HG03060 (cell line): Measurements from ENCODE around the gene HIRA.

Experiments
- ATAC-seq: cut with Tn5 transposase; IDR thresholded peaks from one replicate; pipeline ENCODE4 v1.9.1; 2021; ENCODE audit warnings: low read depth, moderate number of reproducible peaks; ENCODE audit not compliant: unreplicated experiment

HIRA gene

GRCh38 chr22:19359554-19360299 is 71.8 kb downstream of the HIRA start:
- ATAC-seq, result no peak

- no peak for ATAC-seq
Measured at GRCh38 chr22:19358703-19359553, 72.6 kb downstream of the HIRA start.

- no peak for ATAC-seq
Measured at GRCh38 chr22:19358195-19358594, 73.3 kb downstream of the HIRA start.

- no peak for ATAC-seq
Measured at GRCh38 chr22:19357270-19358105, 74.0 kb downstream of the HIRA start.

GRCh38 chr22:19356708-19357269 is 74.7 kb downstream of the HIRA start:
- ATAC-seq, result no peak

- no peak for ATAC-seq
Measured at GRCh38 chr22:19355413-19356157, 75.9 kb downstream of the HIRA start.

- no peak for ATAC-seq
Measured at GRCh38 chr22:19354201-19354600, 77.3 kb downstream of the HIRA start.

GRCh38 chr22:19353363-19354131 is 78.0 kb downstream of the HIRA start:
- no peak for ATAC-seq

GRCh38 chr22:19352766-19353165 is 78.8 kb downstream of the HIRA start:
- ATAC-seq, result no peak

- no peak for ATAC-seq
Measured at GRCh38 chr22:19352217-19352616, 79.3 kb downstream of the HIRA start.

- no peak for ATAC-seq
Measured at GRCh38 chr22:19351604-19352003, 79.9 kb downstream of the HIRA start.

- no peak for ATAC-seq
Measured at GRCh38 chr22:19350947-19351346, 80.6 kb downstream of the HIRA start.

- ATAC-seq, result no peak
Measured at GRCh38 chr22:19350476-19350859, 81.1 kb downstream of the HIRA start.

GRCh38 chr22:19349778-19350475 is 81.6 kb downstream of the HIRA start:
- ATAC-seq, result no peak

- ATAC-seq, result no peak
Measured at GRCh38 chr22:19346677-19347265, 84.8 kb downstream of the HIRA start.

- ATAC-seq, result no peak
Measured at GRCh38 chr22:19344420-19344819, 87.1 kb downstream of the HIRA start.

- ATAC-seq, result no peak
Measured at GRCh38 chr22:19343470-19343869, 88.1 kb downstream of the HIRA start.

GRCh38 chr22:19341500-19341899 is 90.0 kb downstream of the HIRA start:
- no peak for ATAC-seq
